Bronchial epithelial cell (primary cell): ENCODE results near the gene EIF2AK3. TPM values are rescaled to one million over a fixed set of nuclear protein-coding genes. Genes with fewer than 3 reads are reported as not detected.

Experiments used
- DNase-seq: peaks from one replicate; pipeline ENCODE4 v3.0.0-alpha.2; 2010; ENCODE audit warnings: low read depth
- FAIRE-seq: peaks from 2 replicates; lab custom pipeline; 2011; peaks lifted over from hg19 to GRCh38; lab: Jason Lieb, UNC
- H3K27me3 ChIP-seq: 2 replicates; pipeline ENCODE4 v1.5.1; 2011; ENCODE audit warnings: low read length; ENCODE audit not compliant: control insufficient read depth, insufficient read depth
- H3K36me3 ChIP-seq: 2 replicates; pipeline ENCODE4 v1.5.1; 2011; ENCODE audit warnings: low read length; ENCODE audit not compliant: control insufficient read depth, insufficient read depth
- H3K4me3 ChIP-seq: 2 replicates; pipeline ENCODE4 v1.5.1; 2011; ENCODE audit warnings: mild to moderate bottlenecking, low read depth, low read length, control low read depth
- CTCF ChIP-seq: IDR thresholded peaks from 2 replicates; pipeline ENCODE4 v1.5.1; 2011; ENCODE audit warnings: mild to moderate bottlenecking, moderate library complexity, low read length, control low read depth, inconsistent platforms; ENCODE audit not compliant: insufficient read depth, severe bottlenecking
- total RNA-seq: library from RNA; depleted of rRNA; stranded (reverse); fragments of >200 nt; gene quantifications from 2 replicates; pipeline ENCODE4 v1.2.1, GENCODE V29; 2014

The EIF2AK3 gene
- total RNA-seq, 1 donor from 2014 or later, result 29.7 TPM

GRCh38 chr2:88667219-88667618, 40.0 kb upstream of the EIF2AK3 start:
- no peak for DNase-seq
- Histone ChIP-seq H3K27me3 (no peaks in the 10 kb centered on the region), H3K4me3 (no peak overlapping the region), H3K36me3 (no peaks in the 10 kb centered on the region)
- FAIRE-seq, result no peak
- no peak for TF ChIP-seq CTCF

- peak; percentile 76 for FAIRE-seq
- H3K36me3 ChIP-seq, result no peaks in the 10 kb centered on the region
- H3K27me3 ChIP-seq, result no peaks in the 10 kb centered on the region
- TF ChIP-seq CTCF, result no peak
- no peak overlapping the region for H3K4me3 ChIP-seq
- no peak for DNase-seq
Observed at GRCh38 chr2:88666576-88666975, 39.3 kb upstream of the EIF2AK3 start.

GRCh38 chr2:88660622-88661021, 33.4 kb upstream of the EIF2AK3 start:
- no peak for TF ChIP-seq CTCF
- Histone ChIP-seq H3K27me3 (no peaks in the 10 kb centered on the region), H3K36me3 (no peaks in the 10 kb centered on the region), H3K4me3 (no peak overlapping the region)
- FAIRE-seq (no peak), DNase-seq (no peak)

- no peak for FAIRE-seq
- Histone ChIP-seq H3K4me3 (no peak overlapping the region), H3K36me3 (no peaks in the 10 kb centered on the region), H3K27me3 (no peaks in the 10 kb centered on the region)
- no peak for TF ChIP-seq CTCF
- DNase-seq, result peak; percentile 74
Observed at GRCh38 chr2:88659538-88659915, 32.3 kb upstream of the EIF2AK3 start.

GRCh38 chr2:88658881-88659537, 31.7 kb upstream of the EIF2AK3 start:
- no peak overlapping the region for H3K4me3 ChIP-seq
- no peak for TF ChIP-seq CTCF

GRCh38 chr2:88658326-88658725, 31.1 kb upstream of the EIF2AK3 start:
- no peak for FAIRE-seq
- Histone ChIP-seq H3K27me3 (no peaks in the 10 kb centered on the region), H3K4me3 (no peak overlapping the region), H3K36me3 (no peaks in the 10 kb centered on the region)
- TF ChIP-seq CTCF, result no peak
- DNase-seq, result peak; percentile 71

More at GRCh38 chr2:88658881-88659537, 31.7 kb upstream of the EIF2AK3 start:
- peak; percentile 76 for DNase-seq
- Histone ChIP-seq H3K36me3 (no peaks in the 10 kb centered on the region), H3K27me3 (no peaks in the 10 kb centered on the region)
- FAIRE-seq, result no peak
